NCI-H460 (cell line): ENCODE data around the gene GRAMD1B. TPM values are rescaled to one million over a fixed set of nuclear protein-coding genes. Genes with fewer than 3 reads are reported as not detected.

Experiments
- DNase-seq: peaks from one replicate; pipeline ENCODE4 v3.0.0-alpha.2; 2016; ENCODE audit warnings: low read depth; ENCODE audit errors: extremely low read depth
- total RNA-seq: library from RNA; depleted of rRNA; stranded (reverse); fragments of >200 nt; shearing (Covaris generic); gene quantifications from 2 replicates; pipeline ENCODE4 v1.2.3, GENCODE V29; 2014

GRAMD1B gene
- total RNA-seq, 1 experiment from 2014 or later = 279 TPM

DNA sequence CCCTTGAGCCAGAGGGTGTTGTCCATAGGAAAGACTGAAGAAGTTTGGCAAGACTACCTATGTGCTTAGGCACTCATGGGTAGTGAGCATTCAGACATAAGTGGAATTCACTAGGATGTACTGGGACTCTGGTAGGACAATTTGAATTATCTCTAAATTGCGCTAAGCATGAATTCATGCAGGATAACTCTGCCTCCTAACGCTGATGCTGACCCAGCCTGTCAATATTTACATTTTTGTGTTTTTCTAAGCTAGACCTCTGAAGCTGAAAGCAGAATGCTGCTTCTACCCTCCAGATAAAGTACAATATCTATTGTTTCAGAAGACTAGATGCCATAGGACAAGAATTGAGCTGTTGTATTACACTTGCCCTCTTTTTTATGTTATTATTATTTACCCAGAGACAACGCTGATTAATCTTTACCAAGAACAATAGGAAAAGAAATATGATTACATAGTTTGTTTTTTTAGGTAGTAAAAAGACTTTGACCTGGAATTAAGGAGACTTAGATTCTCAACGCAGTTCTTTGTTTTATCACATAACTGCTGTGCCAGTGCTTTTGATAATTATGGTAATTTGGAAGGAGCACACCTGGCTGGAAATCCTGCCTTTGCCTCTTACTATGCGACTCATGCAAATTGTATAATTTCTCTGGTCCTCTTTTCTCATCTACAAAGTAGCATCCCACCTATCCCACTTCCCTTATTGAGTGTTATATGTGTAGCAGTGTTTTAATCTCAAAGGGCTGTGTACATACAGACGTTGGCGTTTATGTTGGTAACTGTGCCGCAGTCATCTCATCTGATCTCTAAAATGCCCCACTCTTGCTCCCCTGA is 21.2 kb upstream of the GRAMD1B start:
- DNase-seq = no peak

DNA sequence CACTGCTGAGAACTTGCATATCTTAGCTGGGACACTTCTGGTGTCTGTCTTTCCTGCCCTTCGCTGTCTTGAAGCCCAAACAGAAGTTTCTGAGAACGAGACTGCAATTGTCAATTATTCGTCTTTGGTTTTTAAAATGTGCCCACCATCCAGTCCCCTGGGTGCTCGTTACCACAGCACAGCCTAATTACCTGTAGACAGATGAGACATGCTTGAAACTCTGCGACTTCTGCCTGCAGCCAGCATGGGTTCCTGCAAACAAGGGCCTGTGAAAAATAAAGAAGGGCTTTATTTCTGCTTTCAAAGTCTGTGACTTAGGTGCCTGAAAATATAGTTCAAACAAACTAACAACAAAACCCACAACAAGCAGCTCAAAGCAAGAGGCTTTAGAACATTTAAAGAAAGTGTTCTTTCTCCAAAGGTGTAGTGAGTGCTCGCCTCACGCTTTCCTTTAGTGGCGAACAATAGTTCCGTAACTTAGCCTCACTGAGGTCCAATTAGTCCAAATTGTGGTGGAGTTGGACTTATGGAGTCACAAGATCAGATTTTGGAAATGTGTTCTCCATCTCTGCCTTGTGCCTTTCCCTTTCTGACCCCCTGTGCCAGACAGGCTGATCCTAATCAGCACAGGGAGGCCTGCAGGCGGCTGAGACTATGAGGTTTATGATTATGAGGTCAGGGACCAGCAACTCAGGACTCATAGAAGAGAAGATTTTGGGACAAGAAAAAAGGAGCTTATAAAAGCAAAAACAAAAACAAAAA is 20.4 kb upstream of the GRAMD1B start:
- DNase-seq = no peak

DNA sequence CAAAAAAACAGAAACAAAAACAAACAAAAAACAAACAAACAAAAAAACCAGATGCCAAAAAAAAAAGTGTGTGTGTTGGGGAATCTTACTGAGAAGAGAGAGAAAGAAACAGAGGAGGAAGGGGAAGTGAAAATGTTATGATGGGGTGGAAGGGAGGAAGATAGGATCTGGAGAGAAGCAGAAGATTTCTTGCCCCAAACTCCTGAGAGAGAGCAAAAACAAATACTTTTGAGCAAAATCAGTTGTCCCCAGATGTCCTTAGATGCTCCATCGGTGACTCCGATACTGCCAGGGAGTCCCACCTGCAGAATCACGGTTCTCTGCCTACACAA is 19.9 kb upstream of the GRAMD1B start:
- no peak for DNase-seq

DNA sequence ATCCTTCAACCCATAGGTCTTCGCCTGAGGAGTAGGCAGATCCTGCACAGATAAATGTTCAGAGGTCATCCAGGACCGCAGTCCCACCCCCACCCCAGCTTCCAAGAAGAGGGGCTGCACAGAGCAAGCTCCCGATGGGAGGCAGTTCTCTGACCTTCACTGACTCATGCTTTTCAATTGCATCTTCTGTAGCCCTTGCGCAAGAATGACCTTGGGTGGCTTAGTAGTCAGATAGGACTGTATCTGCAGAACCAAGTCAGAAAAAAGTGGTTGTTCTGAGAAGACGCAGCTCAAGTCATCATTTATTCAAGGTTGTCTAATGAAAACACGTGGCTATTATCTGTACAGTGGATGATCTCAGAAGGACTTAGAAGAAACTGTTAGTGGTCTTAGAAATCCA is 16.4 kb upstream of the GRAMD1B start:
- no peak for DNase-seq

DNA sequence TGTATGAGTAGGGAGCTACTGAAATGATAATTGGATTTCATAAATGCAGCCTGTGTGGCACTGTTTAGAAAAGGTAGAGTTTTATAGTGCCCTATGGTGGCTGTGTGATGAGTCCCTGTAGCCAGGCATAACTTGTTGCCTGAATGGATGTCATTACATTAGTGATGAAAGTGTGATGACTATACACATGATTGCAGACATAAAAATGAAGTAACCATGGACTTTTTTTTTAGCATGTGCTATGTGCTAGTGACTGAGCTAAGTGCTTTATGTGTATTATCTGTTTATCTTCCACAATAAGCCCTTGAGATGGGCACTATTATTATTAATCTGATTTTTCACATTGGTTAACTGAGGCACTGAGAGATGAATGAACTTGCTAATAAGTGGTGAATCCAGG is 13.5 kb upstream of the GRAMD1B start:
- DNase-seq = no peak

DNA sequence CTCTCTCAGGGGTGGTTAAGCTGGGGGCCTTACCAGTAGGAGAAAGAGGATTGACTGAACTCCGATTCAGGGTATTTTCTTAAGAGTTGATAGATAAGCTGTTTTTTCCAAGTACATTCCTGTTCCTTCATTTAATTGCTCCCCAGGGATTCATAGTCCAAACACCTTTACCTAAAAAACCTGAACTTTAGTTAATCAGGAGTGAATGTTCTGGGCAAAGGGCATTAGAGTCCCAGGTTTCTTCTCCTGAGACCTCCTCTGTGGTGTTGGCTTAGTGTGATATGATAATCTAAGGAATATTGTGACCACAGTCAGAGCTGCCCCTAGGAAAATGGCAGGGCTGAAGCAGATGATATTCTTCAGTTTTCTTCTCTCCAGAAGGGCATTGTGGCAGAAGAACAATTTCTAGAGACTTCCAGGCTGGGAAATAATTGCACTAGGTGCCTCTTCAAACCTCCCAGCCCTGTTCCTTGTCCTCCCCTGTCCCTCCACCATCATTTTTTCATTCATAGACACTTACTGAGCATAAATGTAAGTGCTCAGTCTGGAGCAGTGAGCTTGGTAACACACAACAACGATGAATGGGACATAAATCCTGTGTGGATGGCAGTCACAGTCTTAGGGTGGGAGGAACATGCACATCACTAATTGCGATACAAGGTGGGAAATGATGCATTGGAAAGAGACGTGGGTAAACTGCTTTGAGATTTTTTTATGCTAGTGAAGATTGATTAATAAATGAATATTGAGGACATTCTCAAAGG is 11.5 kb upstream of the GRAMD1B start:
- no peak for DNase-seq

DNA sequence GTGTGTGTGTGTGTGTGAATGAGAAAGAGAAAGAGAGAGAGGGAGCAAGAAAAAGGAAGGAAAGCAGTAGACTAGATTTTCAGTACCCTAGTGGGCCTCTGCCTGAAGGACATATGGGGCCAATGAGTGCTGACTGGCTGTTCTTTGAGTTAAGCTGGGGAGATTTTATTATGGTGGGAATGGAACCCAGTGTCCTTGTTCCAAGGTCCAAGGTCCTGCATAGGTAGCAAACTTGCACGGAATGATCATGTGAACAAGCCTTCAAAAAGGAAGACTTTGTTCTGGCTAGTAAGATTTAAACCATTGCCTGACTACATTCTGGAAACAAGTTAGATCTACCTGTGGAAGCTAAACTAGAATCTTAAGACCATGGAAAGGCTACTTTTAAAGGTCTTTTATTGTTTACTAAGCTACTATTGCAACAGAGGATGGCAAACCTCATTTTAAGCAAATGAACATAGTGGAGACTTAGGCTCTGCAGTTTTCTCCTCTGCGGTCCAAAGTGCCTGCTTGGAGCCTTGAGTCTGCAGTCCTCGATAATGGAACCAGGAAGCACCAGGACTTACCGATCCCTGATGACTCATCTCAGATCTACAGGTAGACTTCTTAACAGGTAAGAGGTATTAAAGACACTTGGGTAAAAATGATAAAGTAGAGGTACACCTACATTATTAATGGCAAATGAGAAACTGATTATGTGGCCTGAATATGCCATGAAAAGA is 10.2 kb upstream of the GRAMD1B start:
- DNase-seq = no peak

DNA sequence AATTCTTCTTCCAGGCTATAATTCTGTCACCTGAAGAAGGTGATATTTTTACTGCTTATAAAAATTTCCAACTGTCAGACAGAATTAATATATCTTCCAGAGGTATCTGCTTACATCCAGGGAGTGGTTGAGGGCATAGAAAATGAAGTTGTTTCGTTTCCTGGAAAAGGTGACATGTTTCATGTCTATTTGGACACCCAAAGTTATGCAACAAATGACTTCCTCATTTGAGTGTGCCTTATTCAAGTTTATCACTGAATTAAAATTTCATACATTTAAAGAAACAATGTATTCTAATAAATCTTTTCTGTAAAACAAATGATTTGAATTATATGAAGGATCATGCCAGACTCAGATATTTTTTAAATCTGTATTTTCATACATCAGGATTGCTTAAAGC is 8.5 kb upstream of the GRAMD1B start:
- DNase-seq = no peak

DNA sequence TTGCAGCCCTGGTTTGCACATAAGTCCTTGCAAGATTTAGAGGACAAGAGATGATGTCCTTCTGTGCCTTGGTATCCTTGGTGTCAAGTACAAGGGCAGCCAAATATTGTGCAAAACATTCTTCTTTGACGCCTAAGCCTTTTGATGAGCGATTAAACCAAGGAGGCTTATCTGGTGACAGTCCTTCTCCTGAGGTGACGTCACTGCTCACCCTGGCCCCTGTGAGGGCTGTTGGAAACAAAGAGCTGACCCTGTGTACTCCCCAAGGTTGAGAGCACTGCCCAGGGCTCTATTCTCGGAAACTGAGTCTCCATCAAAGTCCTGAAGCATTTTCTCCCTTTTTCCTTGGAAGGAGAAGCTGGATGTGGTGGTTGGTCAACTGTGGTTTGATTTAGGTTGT is 4.7 kb upstream of the GRAMD1B start:
- no peak for DNase-seq

DNA sequence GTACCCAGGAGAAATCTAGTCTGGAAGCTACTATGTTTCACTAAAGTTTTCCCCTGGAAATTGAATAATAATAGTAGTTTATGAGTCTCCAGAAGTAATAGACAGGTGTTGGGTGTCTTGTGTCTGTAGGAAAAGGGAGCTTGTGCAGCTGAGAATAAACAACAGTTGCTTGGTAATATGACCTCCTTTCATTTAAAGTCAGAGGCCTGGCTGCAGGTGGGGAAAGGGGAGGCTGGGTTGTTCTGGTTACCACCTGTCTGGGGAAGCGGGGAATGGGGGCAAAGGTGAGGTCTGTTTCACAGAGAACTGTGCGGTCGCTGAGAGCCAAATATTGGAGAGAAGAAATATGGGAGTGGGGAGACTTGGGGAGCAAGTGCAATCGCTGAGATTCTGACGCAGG is 3.3 kb upstream of the GRAMD1B start:
- no peak for DNase-seq

DNA sequence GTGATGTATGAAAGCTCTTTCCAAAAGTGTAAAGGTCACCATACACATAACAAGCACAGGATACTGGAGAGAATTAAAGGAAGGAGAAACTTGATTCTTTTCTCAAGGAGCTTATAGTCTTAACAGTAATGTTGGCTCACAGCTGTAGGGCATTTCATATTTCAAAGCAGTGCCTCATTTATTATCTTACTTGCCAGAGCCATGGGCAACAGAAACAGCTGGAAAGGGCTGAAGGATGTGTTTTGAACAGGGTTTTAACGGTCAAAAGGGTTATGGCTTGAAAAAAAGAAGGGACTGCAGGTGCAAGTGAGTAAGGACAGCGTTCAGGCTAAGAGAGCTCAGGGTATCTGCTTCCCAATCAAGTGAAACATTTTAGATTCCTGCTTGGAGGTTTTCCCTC is 2.7 kb upstream of the GRAMD1B start:
- no peak for DNase-seq

DNA sequence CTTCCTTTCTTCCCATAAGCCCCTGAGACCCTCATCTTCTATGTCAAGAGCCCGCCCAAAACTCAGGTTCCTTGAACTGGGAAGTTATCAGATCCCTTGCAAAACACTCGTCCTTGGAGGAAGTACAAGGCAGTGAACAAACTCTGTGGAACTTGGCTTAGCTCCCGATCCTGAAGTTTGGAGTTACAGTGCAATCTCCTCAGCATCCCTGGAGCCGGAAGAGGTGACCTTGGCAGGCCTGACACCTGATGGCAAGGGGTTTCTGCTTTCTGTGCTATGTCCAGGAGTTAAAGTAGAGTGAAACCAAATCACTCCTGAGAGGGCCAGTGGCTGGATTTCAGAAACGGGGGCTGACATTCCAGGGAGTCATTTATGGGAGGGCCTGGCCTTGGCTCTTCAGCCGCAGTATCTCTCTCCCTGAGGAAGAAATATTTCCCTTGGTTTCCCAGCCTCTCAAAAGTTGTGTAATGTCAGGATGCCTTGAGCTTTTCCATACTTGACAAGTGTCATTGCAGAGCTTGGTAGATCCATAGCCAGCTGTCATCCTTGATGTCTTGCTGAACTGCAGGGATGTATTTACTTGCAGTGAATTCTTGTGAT is 1.9 kb upstream of the GRAMD1B start:
- DNase-seq = no peak

DNA sequence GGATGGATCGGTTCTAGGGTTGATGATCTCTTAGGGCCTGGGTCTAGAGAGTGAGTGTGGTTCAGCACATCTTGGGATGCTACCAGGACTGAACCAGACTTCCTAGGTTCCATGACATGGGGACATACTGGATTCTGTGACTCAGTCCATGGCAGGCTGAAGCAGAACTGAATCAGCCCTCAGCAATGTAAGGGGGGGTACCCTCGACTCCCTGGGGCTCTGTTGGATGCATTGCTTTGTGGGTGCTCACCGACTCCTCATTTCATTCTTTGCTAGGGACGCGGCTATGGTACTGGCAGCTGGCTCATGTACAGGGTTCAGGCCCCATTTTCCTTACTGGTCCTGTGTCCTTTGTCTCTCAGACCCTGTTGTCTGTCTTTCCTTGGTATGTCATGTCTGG is 733 bp upstream of the GRAMD1B start:
- no peak for DNase-seq

DNA sequence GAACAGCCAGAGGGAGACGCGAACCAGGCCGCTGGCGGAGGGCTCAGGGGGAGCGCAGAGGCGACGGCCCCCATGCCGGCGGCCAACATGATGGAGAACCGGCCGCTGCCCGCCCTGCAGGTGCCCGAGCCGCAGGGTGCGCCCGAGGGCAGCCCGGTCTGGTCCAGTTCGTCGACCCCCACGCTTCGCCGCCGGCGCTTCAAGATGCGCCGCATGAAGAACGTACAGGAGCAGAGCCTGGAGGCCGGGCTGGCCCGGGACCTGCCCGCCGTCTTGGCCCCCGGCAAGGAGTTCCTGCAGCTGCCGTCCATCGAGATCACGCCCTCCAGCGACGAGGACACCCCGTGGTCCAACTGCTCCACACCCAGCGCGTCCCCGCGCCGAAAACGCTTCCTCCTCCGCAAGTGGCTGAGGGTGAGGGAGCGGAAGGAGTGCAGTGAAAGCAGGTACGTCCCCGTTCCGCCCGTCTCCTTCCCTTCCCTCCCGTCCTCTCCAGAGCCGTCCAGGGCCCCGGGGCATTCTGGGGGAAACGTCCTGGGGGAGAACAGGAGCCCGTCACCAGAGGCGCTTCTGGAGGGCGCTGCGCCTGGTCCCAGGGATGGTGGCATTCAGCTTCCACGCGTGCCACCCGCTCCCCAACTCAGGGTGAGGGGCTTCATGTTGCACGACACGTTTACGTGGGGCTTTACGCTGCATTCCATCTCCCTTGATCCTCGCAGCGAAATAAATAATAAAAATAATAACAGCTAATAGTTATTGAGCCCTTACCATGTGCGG is 840 bp downstream of the GRAMD1B start:
- DNase-seq = peak; percentile 40

DNA sequence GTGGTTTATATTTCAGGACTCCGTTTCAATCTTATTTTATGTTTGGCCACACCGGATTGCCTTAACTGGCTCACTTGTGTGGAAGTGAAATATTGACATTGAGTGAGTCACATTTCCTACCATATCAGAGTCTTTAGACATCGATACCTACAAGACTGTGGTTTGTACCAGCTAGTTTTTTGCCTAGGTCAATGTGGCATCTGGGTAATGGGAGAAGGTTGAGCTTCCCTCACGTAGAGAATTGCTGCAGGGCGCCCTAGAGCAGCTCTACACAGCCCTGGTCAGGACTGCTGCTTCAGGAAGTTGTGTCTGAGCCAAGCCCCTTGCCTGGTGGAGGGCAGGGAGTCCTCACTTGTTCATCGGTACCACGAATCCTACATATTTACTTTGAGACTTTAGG is 1.6 kb downstream of the GRAMD1B start:
- no peak for DNase-seq

DNA sequence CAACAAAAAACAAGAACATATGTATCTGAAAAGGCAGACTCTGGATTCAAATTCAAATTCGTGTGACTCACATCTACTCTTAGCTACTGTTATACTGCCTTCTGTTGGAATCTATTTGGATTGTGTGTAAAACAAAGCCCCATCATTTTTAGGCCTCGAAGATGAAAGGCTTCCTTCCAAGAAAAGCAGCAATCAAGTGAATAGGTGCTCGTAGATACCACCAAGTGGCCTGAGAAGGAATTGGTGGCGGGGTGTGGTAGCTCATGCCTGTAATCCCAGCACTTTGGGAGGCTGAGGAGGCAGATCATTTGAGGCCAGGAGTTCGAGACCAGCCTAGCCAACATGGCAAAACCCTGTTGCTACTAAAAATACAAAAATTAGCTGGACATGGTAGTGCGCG is 4.2 kb downstream of the GRAMD1B start:
- DNase-seq = no peak

DNA sequence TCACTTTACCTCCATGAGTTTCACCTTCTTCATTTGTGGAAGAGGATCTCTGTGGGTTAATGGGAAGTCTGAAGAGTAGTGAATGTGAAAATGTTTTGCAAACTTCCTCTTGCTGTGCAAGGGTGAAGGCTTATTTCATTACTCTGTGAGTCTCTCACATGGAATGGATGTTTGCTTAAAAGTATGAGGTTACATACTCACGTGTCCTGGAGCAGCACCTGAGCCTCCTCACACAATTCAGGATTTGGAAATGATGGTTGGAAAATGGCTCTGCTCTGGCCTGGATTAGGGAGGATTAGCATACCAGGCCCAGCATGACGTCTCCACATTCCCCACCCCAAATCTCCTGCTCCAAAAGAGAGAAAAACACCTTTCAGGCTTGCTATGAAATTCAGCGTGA is 4.8 kb downstream of the GRAMD1B start:
- DNase-seq = no peak

DNA sequence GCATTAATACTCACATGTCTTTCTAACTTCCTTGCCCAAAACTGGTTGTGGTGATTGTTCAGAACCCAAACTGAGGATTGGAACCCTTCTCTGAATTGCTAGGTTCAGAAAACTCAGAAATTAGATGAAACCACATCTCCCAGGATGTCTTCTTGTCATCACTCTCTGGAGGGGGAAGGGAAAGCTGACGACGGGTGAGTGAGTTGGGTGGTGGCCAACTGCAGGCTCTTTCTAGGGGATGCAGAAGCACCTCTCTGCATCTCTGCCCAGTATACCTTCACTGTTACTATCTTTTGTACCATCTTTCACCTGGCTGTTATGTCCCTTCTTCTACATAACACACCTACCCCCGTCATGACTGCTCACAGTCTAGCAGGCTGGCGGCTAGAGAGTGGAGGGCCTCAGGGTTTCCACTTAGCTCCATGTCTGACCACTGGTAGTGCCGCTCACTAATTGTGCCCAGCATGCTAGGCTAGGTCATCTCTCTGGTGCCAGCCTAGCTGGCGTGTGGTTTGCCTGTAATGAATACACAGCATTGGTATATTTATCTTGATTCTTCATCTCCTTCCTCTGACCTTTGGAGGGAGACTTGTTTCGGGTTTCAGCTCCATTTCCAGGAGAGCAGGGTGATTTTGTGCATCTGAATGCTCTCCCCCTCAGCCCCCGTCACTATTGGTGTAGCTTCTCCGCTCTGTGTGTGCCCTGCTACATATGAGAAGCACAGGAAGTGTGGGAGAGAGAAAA is 7.3 kb downstream of the GRAMD1B start:
- no peak for DNase-seq

DNA sequence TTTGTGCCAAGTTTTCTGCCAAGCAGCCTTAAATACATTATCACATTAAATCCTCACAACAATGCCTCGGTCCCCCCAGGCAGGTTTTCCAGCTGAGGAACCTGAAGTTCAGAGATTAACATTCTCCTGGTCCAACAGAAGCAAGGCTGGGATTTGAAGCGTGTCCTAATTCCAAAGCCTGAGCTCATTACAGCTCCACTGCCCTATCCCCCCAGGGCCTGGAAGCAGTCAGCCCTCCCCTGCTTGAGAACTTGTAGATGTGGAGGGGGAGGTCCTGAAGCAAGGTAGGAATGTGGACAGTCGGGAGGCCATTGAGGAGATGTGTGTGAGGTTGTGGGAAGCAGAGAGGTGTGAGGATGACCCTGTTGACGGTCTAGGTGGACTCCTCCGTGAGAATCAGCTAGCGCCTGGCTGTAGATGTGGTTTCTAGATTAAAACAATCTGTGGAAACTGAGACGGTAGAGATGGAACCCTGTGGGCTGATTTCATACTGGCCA is 8.1 kb downstream of the GRAMD1B start:
- DNase-seq = no peak
